Activated CD8-positive, alpha-beta T cell treated with anti-CD3 and anti-CD28 coated beads, Interleukin-2, amount 10 ng/mL, durations not matched to agents 7 days and 5 days (primary cell): ENCODE data around the gene EBF3. TPM values are rescaled to one million over a fixed set of nuclear protein-coding genes. Genes with fewer than 3 reads are reported as not detected.

Experiments used
- ATAC-seq: fragments of 150-1000 bp; cut with Tn5 transposase; one replicate; pipeline ENCODE4 v1.10.0; 2021; ENCODE audit warnings: moderate library complexity
- CTCF ChIA-PET: fragments of 350-600 bp; sonication (Branson Sonifier 250); formaldehyde crosslinking; loops from one replicate; lab custom pipeline; 2021; ENCODE audit warnings: antibody characterized with exemption; lab: Charles Lee
- POLR2A ChIA-PET: fragments of 350-600 bp; sonication (Branson Sonifier 250); formaldehyde crosslinking; loops from one replicate; lab custom pipeline; 2021; ENCODE audit warnings: antibody characterized with exemption; lab: Charles Lee
- DNase-seq: peaks from one replicate; pipeline ENCODE4 v3.0.0-alpha.2; 2020
- H3K27ac Mint-ChIP-seq: one replicate; pipeline ENCODE4 v1.8.0; 2021; ENCODE audit warnings: mild to moderate bottlenecking, mixed read lengths
- H3K27me3 Mint-ChIP-seq: one replicate; pipeline ENCODE4 v1.8.0; 2021; ENCODE audit warnings: low read depth, mixed read lengths
- H3K36me3 Mint-ChIP-seq: one replicate; pipeline ENCODE4 v1.8.0; 2021; ENCODE audit warnings: low read depth, mixed read lengths
- H3K4me1 Mint-ChIP-seq: one replicate; pipeline ENCODE4 v1.8.0; 2021; ENCODE audit warnings: low read depth, mixed read lengths
- H3K4me3 Mint-ChIP-seq: one replicate; pipeline ENCODE4 v1.8.0; 2021; ENCODE audit warnings: mild to moderate bottlenecking, mixed read lengths
- H3K9me3 Mint-ChIP-seq: one replicate; pipeline ENCODE4 v1.8.0; 2022; ENCODE audit warnings: mixed read lengths; ENCODE audit not compliant: insufficient read depth
- total RNA-seq, 2 experiments: library from RNA; stranded (reverse); gene quantifications; one replicate each; pipeline ENCODE4 v1.2.3, GENCODE V29; 2021

EBF3 gene
- total RNA-seq, 2 experiments from 2014 or later = not detected

DNA sequence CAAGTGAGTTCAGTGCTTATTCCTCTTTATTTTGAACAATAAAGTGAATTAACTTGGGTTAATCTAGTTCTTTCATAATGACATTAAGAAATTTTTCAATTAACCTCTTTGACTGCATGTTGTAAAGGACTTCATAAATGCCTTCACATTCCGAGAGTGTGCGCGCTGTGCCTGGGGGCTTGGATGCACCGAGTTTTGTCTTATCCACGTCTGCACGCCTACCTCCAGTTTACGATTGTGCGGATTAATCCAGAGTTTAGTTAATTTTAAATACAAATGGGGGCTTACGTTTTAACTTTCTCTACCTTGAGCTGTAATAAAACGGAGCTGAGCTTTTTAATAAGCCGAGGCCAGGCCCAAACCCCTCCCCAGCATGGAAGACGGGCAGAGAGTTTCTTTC lies 120.4 kb downstream of the EBF3 start:
- H3K27ac Mint-ChIP-seq = no peak overlapping the region
- H3K4me3 Mint-ChIP-seq = no peak overlapping the region
- no peaks in the 10 kb centered on the region for H3K4me1 Mint-ChIP-seq
- H3K36me3 Mint-ChIP-seq = no peaks in the 10 kb centered on the region
- ATAC-seq (no peak), DNase-seq (no peak)
- CTCF ChIA-PET = no interaction called here
- POLR2A ChIA-PET = no interaction called here
- no peaks in the 10 kb centered on the region for H3K27me3 Mint-ChIP-seq
- no peaks in the 10 kb centered on the region for H3K9me3 Mint-ChIP-seq

DNA sequence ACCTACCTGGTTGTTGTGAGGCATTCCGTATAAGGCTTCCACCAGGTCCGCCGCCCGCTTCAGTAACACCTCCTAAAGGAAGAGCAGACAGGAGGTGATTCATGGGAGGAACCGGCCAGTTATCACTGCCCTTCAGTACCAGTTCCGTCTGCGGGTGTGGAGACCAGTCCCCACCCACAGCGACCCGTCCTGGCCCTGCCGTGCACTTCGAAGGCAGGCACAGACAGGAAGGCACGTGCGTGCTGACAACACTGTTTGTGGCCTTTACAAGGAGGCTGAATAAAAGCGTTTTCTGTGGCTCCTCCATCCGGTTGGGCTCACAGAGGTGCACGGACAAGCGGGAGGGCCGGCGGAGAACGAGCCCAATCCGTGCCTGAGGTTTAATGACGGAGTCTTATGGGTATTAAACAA lies 120.9 kb downstream of the EBF3 start:
- Mint-ChIP-seq H3K36me3 (no peaks in the 10 kb centered on the region), H3K9me3 (no peaks in the 10 kb centered on the region), H3K4me1 (no peaks in the 10 kb centered on the region), H3K4me3 (no peak overlapping the region), H3K27ac (no peak overlapping the region), H3K27me3 (no peaks in the 10 kb centered on the region)
- ChIA-PET POLR2A (no interaction called here), CTCF (no interaction called here)
- no peak for DNase-seq
- ATAC-seq = no peak

DNA sequence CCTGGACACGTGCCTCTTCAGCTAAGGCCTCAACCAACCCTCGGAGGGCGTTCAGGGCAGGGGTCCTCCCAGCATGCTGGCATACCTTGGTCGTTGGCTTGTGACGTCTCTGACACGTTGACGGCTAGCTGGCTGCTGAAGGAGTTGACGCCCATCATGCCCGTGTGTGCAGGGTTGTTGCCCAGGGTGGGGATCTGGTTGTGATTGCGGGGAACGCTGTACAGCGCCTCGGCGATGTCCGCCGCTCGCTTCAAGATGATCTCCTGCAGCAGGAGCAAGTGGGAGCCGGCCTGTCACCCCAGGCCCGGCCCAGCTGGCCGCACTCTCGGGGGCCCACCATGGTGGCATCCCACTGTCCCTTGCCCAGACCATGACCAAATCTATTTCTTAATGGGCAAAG lies 122.0 kb downstream of the EBF3 start:
- CTCF ChIA-PET = no interaction called here
- DNase-seq (no peak), ATAC-seq (no peak)
- Mint-ChIP-seq H3K36me3 (no peaks in the 10 kb centered on the region), H3K4me3 (no peak overlapping the region), H3K9me3 (no peaks in the 10 kb centered on the region), H3K27ac (no peak overlapping the region), H3K27me3 (no peaks in the 10 kb centered on the region), H3K4me1 (no peaks in the 10 kb centered on the region)
- POLR2A ChIA-PET = no interaction called here

DNA sequence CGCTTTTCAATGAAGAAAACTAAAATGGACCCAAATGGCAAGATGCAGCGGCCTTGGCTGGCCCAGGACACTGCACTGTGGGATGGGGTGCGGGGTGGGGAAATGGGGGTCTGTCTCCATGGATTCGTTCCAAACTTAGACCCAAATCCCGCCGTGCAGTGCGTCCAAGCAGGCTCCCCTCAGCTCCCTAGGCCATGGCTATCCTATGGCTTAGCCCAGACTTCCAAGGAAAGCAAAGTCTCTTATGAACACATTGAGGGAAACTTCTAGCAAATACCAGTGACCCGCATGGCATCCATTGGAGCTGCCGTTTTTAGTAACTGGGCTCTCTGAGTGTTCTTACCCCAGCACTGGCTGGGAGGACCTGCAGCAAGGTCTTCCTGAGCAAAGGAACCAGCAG lies 122.5 kb downstream of the EBF3 start:
- H3K4me3 Mint-ChIP-seq = no peak overlapping the region
- ATAC-seq (no peak), DNase-seq (no peak)
- CTCF ChIA-PET = no interaction called here
- H3K9me3 Mint-ChIP-seq = no peaks in the 10 kb centered on the region
- H3K36me3 Mint-ChIP-seq = no peaks in the 10 kb centered on the region
- no peak overlapping the region for H3K27ac Mint-ChIP-seq
- H3K27me3 Mint-ChIP-seq = no peaks in the 10 kb centered on the region
- POLR2A ChIA-PET = no interaction called here
- no peaks in the 10 kb centered on the region for H3K4me1 Mint-ChIP-seq

DNA sequence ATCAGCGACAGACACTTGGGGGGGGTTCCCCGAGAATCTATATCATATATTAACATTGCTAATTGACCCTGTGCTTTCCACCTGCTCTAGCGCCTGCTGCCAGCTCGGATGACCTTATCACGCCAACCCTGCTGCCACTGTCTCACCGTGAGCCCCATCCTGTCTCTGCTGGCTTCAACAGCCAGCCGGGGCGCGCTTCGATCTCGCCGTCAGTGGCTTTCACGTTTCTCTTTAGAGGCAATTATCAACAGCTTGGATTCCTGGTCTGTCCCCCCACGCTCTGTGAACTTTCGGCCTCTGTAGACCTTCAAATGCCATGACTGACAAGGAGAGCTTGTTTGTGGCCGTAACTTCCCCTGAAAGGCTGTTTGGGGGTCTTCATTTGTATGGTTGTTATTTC lies 123.0 kb downstream of the EBF3 start:
- no peak overlapping the region for H3K27ac Mint-ChIP-seq
- CTCF ChIA-PET = no interaction called here
- ATAC-seq (no peak), DNase-seq (no peak)
- no peaks in the 10 kb centered on the region for H3K36me3 Mint-ChIP-seq
- POLR2A ChIA-PET = no interaction called here
- no peaks in the 10 kb centered on the region for H3K27me3 Mint-ChIP-seq
- H3K4me3 Mint-ChIP-seq = no peak overlapping the region
- no peaks in the 10 kb centered on the region for H3K4me1 Mint-ChIP-seq
- H3K9me3 Mint-ChIP-seq = no peaks in the 10 kb centered on the region

DNA sequence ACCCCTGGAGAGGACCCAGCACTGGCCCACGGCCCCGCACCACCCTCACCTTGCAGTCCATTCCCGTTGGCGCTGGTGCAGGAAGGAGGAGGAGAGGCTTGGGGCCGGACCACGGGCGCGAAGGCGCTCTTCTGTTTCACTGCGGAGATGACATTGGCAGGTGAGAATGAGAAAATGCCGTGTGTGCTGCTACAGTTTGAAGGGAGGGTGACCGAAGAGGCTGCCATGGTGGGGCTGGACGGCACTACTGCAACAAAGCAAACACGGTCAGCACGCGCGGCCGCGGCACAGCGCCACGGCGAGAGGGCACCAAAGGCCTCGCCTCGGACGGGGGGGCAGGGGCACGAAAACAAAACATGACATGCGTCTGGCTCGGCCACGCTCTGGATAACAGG lies 123.9 kb downstream of the EBF3 start:
- POLR2A ChIA-PET = no interaction called here
- no peak for DNase-seq
- Mint-ChIP-seq H3K27me3 (no peaks in the 10 kb centered on the region), H3K36me3 (no peaks in the 10 kb centered on the region), H3K9me3 (no peaks in the 10 kb centered on the region), H3K27ac (no peak overlapping the region), H3K4me1 (no peaks in the 10 kb centered on the region), H3K4me3 (no peak overlapping the region)
- CTCF ChIA-PET = no interaction called here
- ATAC-seq = no peak

DNA sequence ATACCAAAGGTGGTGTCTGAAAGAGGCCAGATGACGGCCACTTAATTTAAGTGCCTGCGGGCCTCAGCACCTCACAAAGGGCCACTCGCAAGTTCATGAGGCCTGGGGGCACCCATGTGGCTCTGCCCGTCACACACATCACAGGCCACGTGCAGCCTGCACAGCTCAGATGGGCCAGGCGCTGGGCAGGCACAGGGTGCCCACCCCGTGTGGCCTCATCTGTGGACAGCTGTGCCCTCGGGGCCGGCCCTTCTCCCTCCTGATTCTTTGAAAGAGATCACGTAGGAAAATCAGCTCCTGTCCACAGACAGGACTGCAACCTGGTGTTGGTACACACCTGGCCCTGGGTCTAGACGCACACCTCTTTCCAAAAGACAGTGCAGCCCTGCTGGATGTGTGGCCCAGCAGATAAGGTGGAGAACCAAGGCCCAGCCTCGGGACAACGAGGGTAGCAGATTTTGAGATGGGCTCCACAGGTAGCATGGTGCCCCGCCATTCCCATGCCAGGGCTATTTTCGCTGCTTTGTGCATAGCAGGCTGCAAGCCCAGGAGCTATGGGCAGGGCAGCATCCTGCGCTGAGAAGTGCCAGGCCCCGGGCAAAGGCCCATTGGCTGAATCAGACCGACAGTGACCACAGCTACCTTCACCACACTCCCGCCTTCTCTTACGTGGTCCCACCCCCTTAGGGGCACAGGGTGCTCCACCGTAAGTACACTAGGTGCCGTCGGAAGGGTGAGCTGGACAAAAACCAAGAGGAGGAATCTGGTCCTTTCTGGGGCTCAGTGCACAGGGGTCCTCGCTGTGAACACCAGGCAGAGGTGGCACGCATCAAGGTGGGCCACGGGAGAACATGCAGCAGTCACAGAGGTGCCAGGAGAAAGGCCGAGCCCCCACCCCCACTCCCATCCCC lies 124.5 kb downstream of the EBF3 start:
- H3K4me1 Mint-ChIP-seq = no peaks in the 10 kb centered on the region
- DNase-seq = no peak
- CTCF ChIA-PET = no interaction called here
- no peak overlapping the region for H3K27ac Mint-ChIP-seq
- no peaks in the 10 kb centered on the region for H3K27me3 Mint-ChIP-seq
- H3K36me3 Mint-ChIP-seq = no peaks in the 10 kb centered on the region
- no peak overlapping the region for H3K4me3 Mint-ChIP-seq
- POLR2A ChIA-PET = no interaction called here
- no peaks in the 10 kb centered on the region for H3K9me3 Mint-ChIP-seq
- no peak for ATAC-seq

DNA sequence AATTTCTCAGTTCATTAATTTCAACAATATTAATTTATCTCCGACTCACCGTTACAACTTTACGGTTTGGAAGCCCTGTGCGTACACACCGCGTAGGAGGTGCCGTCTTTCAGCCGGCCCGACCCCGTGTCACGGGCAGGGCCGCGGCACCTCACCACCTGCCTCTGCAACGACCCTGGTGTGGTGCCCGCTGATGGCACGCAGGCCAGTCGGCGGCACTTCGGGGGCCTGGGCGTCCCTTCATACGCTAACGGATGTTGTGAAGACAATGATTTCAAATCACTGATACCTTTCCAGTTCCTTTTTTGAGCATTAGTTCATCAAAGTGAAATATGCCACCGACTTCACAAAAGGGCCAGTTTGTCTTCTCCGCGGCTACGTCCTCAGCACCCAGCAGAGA lies 125.3 kb downstream of the EBF3 start:
- H3K36me3 Mint-ChIP-seq = no peaks in the 10 kb centered on the region
- H3K9me3 Mint-ChIP-seq = no peaks in the 10 kb centered on the region
- H3K4me3 Mint-ChIP-seq = no peak overlapping the region
- no peaks in the 10 kb centered on the region for H3K4me1 Mint-ChIP-seq
- DNase-seq (no peak), ATAC-seq (no peak)
- H3K27ac Mint-ChIP-seq = no peak overlapping the region
- CTCF ChIA-PET = no interaction called here
- POLR2A ChIA-PET = no interaction called here
- no peaks in the 10 kb centered on the region for H3K27me3 Mint-ChIP-seq

DNA sequence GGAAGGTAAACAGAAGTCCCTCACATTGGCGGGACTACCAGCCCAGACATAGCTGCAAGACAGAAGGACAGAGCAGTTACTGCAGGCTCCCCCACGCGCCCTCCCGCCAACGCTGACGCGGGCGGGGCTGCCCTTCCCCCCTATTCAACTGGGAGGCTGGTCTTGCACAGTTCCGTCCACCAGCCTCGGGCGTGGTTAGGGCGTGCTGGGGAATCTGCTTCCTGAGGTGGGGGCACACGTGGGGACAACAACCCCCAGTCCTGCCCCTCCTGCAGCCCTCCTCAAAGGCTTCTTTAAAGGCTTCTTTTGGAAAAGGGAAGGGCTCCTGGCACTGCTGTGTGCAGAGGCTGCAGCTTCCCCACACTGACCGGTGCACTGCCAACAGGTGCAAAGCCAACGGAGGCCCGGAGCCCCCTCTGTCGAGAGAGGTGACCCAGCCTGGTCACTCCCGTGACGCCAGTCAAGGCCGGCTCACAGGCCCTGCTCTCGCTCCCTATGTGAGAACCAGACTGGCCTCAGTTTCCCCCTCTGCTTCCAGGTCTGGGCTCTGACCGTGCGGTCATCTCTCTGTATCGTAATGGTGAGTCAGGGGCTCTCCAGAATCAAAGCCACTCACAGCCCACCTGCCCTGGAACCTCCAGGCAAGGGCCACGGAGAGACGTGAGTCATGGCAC lies 126.0 kb downstream of the EBF3 start:
- no peaks in the 10 kb centered on the region for H3K9me3 Mint-ChIP-seq
- H3K4me1 Mint-ChIP-seq = no peaks in the 10 kb centered on the region
- ATAC-seq (no peak), DNase-seq (no peak)
- ChIA-PET POLR2A (no interaction called here), CTCF (no interaction called here)
- no peak overlapping the region for H3K27ac Mint-ChIP-seq
- no peak overlapping the region for H3K4me3 Mint-ChIP-seq
- H3K36me3 Mint-ChIP-seq = no peaks in the 10 kb centered on the region
- no peaks in the 10 kb centered on the region for H3K27me3 Mint-ChIP-seq

DNA sequence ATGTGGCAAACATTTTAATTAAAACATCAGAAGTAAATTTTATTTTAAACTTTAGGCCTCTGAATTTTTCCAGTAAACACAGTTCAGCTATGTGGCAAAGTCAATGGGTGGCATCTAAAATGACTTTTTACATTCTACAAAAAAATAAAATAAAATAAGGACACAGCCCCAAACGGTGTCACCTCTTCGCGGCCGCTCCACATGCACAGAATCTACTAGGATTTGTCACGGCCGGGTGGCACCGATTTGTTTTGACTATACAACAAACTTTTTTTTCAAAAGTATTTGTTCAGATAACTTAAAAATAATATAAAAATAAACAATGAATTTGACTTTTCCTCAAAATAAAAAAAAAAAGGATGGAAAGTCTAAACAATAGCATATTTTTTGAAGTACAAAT lies 127.8 kb downstream of the EBF3 start:
- Mint-ChIP-seq H3K27ac (no peak overlapping the region), H3K9me3 (no peaks in the 10 kb centered on the region), H3K27me3 (no peaks in the 10 kb centered on the region), H3K4me3 (no peak overlapping the region), H3K4me1 (no peaks in the 10 kb centered on the region), H3K36me3 (no peaks in the 10 kb centered on the region)
- DNase-seq = no peak
- CTCF ChIA-PET = no interaction called here
- POLR2A ChIA-PET = no interaction called here
- no peak for ATAC-seq

DNA sequence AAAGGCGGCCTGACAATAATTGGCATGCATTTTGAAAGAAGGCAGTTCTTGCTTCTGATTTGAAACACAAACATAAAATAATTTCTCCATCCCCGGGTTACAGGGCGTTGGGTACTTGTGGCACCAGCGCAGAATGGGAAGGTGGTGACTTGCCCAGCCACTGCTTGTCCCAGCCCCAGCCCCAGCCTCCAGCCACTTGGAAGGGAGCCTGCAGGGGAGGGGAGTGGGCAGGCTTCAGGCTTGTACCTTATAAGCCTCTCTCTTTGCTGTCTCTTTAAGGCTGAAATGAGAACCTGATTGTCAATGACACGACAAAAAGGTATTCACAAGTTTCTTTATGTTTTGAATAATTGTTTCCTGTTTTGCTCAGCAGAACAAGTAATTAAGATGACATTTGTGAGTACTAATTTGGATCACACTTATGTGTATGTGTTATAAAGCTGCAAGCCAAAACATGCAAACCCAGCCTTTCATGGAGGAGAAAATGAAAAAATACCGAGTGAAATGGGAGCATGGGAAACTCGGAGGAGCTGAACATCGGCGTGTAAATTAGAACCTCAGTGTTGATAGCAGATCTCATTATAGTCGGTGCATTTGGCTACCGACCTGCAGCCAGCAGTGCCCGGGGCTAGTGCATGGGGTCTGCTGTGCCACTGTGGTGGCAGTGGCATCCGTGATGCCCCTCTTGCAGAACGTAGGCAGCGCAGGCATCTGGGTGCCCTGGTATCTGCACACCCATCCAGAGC lies 129.9 kb downstream of the EBF3 start:
- no peak for DNase-seq
- H3K27ac Mint-ChIP-seq = no peak overlapping the region
- ChIA-PET CTCF (no interaction called here), POLR2A (no interaction called here)
- H3K4me1 Mint-ChIP-seq = no peaks in the 10 kb centered on the region
- H3K27me3 Mint-ChIP-seq = no peaks in the 10 kb centered on the region
- no peaks in the 10 kb centered on the region for H3K9me3 Mint-ChIP-seq
- no peak overlapping the region for H3K4me3 Mint-ChIP-seq
- no peaks in the 10 kb centered on the region for H3K36me3 Mint-ChIP-seq
- no peak for ATAC-seq

DNA sequence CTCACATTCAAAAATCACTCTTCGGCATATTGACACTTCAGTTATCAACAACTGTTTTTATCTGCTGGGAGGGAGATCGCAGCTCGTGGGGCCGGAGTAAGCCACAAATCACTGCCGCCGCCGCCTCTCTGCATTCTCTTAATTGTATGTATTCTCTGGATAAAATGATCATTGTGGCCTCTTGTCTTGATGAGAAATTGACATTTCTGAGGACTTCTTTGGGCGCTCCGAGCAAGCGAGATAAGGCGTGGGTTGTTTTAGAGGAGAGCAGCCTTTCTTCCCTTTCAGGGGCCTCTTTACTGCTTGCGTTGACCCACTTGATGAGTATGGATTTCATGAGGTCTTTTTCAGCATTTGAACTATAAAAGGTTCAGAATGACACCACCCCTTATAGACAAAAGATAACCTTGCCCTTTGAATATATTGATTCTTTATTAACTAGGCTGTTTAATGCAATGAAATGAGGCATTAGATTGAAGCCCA lies 130.6 kb downstream of the EBF3 start:
- H3K4me3 Mint-ChIP-seq = no peak overlapping the region
- H3K4me1 Mint-ChIP-seq = no peaks in the 10 kb centered on the region

More for the DNA sequence above, 130.6 kb downstream of the EBF3 start:
- Mint-ChIP-seq H3K27me3 (peaks cover 3% of the 10 kb centered on the region), H3K36me3 (no peaks in the 10 kb centered on the region), H3K27ac (no peak overlapping the region), H3K9me3 (no peaks in the 10 kb centered on the region)
- no peak for DNase-seq
- POLR2A ChIA-PET = no interaction called here
- ATAC-seq = no peak
- CTCF ChIA-PET = no interaction called here
